Hepatic stellate cell (primary cell): ENCODE results near the gene STX17.
"Not testable (repeated sequence)": the region's sequence is repeated elsewhere in the genome, so short reads cannot be mapped to it uniquely, and the experiment has no call there.

Experiments
- DNase-seq: peaks from one replicate; pipeline ENCODE4 v3.0.0; 2011; ENCODE audit warnings: low spot score

STX17 gene

GRCh38 chr9:99906403-99907207, at the start of gene STX17:
Gene STX17, plus strand, starts transcription at chr9:99906654. Its CDS starts 8,586 bp downstream, at chr9:99915240.
- DNase-seq: peak; percentile 81

DNA sequence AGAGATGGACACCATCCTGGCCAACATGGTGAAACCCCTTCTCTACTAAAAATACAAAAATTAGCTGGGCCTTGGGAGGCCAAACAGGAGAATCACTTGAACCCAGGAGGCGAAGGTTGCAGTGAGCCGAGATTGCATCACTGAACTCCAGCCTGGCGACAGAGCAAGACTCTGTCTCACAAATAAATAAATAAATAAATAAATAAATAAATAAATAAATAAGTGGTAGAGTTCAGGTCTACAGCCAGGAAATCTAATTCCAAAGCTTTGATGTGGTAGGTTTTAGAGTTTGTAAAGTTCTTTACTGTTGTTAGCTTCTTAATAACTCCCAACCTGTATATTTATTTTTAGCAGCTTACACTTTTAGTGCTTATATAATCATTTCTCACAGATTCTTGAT, 48.9 kb upstream of the STX17 start:
- not testable (repeated sequence) for DNase-seq

GRCh38 chr9:99858087-99858486, 48.4 kb upstream of the STX17 start:
- DNase-seq: no peak

GRCh38 chr9:99859243-99859980, 47.0 kb upstream of the STX17 start:
- DNase-seq: no peak

GRCh38 chr9:99860266-99860665, 46.2 kb upstream of the STX17 start:
- no peak for DNase-seq

- no peak for DNase-seq
Observed at GRCh38 chr9:99863955-99864354, 42.5 kb upstream of the STX17 start.

DNA sequence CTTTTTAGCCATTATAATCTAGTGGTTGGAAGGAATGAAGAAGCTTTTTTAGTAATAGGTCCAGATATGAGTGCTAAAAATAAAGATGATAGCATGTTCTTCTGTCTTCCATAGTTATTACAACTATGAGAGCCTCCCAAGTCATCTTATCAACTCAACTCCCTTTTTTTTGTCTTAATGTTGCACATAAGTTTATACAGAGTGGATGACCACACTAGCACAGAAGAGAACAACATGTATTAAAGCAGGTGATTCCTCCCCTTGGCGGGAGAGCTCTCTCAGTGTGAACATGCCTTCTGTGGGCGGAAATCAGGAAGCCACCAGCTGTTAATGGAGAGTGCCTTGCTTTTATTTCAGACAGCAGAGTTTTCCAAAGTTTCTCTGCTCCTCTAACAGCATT, 40.1 kb upstream of the STX17 start:
- DNase-seq: no peak

DNA sequence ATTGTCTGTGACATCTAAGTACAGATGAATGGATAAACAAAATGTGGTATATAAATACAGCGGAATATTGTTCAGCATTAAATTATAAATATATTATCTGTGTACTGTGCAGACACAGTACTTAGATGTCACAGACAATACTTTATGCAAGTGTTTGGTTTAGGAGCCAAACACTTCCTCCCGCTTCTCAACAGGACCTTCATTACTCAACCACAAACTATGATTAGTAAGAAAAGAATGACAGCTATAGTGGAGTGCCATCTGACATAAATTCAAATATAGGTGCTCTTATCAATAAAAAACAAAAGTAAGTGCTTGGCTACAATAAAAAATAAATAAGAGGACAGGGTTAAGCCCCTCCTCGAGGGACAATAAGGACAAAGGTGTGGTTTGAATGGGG, 38.9 kb upstream of the STX17 start:
- no peak for DNase-seq

DNA sequence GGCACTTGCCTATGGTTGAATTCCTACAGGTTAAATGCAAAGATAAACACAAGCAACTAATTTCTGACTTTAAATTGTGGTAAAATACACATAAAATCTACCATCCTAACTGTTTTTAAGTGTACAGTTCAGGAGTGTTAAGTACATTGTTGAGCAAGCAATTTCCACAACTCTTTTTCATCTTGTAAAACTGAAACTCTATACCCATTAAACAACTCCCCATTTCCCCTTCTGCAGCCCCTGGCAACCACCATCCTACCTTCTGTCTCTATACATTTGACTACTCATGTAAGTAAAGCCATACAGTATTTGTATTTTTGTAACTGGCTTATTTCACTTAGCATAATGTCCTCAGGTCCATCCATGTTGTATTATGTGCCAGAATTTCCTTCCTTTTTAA, 38.5 kb upstream of the STX17 start:
- DNase-seq: no peak

DNA sequence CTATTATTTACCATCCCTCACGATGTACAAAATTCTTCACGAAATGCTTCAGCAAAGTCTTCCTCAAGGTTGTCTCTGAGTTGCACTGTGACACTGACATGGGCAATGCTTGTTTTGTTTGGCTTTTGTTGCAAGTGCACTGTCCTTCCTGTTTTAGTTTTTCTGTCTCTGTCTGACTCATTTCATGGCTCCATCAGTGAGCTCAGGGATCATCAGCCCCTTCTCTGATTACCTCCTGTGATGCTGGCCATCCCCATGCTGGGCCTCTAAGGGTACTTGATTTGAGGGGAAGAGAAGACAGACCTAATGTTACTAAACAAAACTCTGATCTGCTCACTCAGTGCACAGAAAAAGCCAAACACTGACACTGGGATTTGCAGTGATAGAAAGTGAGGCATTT, 37.6 kb upstream of the STX17 start:
- DNase-seq: no peak

GRCh38 chr9:99870126-99870525, 36.3 kb upstream of the STX17 start:
- no peak for DNase-seq

DNA sequence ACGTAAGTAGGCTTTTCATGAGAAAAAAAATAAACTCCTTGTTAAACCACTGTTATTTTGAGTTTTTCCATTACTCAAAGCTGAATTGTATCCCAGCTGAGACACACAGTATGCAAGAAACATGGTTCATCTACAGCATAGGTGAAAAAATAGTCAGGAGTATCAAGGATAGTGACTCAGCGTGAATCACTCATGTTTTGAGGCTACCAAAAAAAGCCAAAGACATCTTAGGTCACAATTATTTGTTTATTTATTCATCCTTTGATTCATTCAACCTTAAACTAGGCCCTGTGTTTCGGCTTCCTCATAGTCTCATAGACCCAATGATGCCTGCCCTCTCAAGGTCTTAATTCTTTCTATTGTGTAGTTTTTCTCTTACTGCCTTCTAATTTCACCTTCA, 32.9 kb upstream of the STX17 start:
- DNase-seq: no peak

GRCh38 chr9:99873943-99874584, 32.4 kb upstream of the STX17 start:
- no peak for DNase-seq

DNA sequence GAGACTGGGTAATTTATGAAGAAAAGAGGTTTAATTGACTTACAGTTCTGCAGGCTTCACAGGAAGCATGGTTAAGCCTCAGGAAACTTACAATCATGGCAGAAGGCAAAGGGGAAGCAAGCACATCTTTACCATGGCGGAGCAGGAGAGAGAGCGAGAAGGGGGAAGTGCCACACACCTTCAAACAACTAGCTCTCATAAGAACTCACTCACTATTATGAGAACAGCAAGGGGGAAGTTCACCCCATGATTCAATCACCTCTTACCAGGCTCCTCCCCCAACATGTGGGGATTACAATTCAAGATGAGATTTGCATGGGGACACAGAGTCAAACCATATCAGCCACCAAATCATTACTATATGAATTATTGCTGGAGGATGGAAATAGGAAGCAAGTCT, 30.3 kb upstream of the STX17 start:
- no peak for DNase-seq

DNA sequence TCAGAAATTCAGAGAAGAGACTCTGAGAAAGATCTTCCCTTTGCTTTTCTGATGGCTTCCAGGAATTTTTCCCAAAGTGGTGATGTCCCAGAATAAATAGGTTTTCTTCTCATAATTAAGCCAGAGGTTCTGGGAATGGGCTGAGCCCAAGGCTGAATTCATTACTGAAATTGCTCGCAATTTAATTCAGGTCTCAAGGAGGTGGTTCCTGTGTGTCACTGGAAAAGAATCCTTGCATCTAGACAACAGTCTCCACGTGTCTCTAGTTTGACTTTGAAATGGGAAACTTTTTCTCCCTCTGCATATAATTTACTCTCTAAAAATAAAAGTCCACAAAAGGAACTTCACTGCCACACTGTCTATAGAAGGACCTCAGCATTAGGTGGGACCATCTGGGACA, 27.8 kb upstream of the STX17 start:
- no peak for DNase-seq

DNA sequence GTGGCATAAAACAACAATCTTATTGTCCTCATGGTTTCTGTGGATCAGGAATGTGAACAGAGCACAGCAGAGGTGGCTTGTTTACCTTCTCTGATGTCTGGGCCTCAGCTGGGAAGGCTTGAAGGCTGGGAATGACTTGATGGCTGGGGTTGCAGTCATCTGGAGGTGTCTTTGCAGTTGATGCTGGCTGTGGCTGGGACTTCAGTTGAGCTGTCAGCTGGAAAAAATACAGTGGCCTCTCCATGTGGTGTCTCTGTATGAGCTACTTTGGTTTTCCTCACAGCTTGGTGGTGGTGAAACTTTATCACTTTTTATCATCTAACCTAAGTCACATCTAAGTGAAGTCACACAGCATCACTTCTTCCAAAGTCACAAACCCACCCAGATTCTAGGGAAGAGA, 24.7 kb upstream of the STX17 start:
- no peak for DNase-seq

DNA sequence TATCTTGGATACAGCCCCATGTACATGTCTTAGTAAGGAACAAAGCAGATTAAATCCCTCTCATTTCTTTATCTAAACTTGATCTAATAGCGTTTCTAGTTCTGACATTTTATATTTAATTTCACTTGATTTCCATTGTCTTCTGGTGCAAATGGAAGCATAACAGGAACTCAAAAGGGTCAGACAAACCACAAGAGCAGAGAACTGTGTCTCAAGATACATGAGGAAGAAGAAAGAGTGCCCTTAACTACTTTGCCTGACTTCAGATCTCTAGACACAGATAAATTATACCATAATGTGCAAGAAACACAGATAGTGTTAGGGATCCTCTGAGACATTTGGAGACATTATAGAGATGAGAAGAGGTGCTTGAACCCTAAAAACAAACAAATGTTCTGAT, 20.7 kb upstream of the STX17 start:
- DNase-seq: no peak

DNA sequence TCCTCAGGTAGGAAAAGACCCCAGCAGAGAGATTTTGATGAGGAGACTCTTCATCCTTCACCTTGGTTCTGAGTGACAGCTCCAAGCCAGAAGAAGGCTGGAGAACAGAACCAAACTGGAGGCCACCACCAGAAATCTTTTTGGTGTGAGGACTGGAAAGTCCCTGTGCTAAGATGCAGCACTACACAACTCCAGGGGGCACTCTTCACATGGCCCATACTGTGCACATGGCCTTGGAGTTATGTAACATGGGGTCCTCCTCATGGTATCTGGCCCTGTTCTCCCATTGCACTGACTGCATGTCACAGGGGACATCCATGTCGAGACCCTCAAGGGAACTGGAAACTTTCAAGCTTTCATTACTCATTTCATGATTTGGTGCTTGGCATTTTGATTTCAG, 17.3 kb upstream of the STX17 start:
- DNase-seq: no peak

GRCh38 chr9:99894826-99895225, 11.6 kb upstream of the STX17 start:
- DNase-seq: no peak

DNA sequence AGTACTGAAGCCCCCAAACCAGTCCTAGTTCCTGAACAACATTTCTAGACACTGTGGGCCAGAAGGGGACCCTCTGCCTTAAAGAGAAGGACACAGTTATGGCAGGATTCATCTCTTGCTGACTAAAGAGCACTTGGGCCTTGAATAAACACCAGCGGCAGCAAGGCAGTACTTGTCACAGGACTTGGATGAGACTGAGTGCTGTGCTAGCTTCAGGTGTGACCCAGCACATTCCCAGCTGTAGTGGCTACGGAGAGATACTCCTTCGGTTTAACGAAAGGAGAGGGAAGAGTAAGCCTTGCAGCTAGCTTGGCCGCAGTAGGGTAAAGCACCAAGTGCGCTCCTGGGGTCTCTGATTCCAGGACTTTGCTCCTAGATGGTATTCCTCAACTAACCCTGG, 10.9 kb upstream of the STX17 start:
- no peak for DNase-seq

DNA sequence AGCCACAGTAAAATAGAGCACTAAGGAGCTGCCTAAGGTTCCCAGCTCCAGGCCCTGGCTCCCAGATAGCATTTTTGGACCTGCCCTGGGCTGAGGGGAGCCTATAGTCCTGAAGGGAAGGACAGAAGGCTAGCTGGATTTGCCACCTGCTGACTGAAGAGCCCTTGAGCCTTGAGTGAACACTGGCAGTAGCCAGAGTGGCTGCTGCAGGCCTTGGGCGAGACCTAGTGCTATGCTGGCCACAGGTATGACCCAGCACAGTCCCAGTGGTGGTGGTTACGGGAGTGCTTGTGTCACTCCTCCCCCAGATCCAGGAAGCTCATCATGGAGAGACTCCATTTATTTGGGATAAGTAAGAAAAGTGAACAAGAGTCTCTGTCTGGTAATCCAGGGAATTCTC, 10.3 kb upstream of the STX17 start:
- no peak for DNase-seq

DNA sequence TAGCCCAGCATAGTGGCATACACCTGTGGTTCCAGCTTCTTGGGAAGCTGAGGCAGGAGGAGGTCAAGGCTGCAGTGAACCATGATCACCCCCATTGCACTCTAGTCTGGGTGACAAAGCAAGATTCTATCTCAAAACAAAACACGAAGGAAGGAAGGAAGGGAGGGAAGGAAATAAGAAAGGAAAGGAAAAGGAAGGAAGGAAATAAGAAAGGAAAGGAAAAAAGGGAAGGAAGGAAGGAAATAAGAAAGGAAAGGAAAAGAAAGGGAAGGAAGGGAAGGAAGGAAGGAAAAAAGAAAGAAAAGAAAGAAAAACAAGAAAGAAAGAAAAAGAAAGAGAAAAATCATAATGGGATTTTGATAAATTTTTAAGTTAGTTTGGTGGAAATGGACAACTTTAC, 3.1 kb upstream of the STX17 start:
- no peak for DNase-seq

DNA sequence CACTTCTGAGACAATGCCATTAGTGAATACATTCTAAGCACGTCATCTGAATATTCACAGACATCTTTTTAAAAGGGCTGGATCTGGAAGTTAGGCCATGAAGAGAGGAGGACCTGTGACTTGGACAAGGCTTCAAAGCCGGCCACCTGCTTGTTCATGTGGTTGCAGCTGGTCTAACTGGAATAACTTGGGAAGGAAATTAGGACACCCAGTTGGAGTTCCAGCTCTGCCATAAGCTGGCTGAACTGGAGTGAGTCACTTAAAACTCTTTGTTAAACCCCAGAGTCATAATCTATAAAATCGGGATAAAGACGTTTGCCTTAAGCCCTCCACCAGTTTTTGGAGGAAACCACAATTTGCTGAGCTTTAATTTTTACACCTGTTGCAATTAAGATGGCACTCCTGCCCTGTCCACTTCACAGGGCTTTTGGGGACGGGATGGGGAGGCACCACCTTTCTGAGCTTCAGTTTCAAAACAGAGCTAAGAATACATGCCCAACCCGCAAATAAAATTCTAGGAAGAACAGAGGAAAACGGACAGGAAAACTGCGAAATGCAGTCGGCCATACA, 536 bp upstream of the STX17 start:
- peak; percentile 8 for DNase-seq
